GM23338 (cell line): ENCODE results near the gene RAD51B. TPM values are rescaled to one million over a fixed set of nuclear protein-coding genes. Genes with fewer than 3 reads are reported as not detected.

Experiments
- ATAC-seq: fragments of 200-7000 bp; cut with Tn5 transposase; 3 replicates; pipeline ENCODE4 v1.9.1; 2020
- DNase-seq: peaks from one replicate; pipeline ENCODE4 v3.0.0-alpha.2; 2015; ENCODE audit warnings: low spot score
- H2AFZ ChIP-seq: fragments of 200-600 bp; sonication (generic); 2 replicates; pipeline ENCODE4 v1.8.0; 2016; ENCODE audit warnings: antibody characterized with exemption, mild to moderate bottlenecking, moderate library complexity
- H3F3A ChIP-seq: fragments of 200-600 bp; sonication (generic); replicated peaks from 2 replicates; pipeline ENCODE4 v1.8.0; 2017; ENCODE audit warnings: antibody characterized with exemption, mixed run types, low read depth
- H3K27ac ChIP-seq: fragments of 200-600 bp; sonication (generic); 2 replicates; pipeline ENCODE4 v1.6.1; 2016; ENCODE audit warnings: low read depth
- H3K27me3 ChIP-seq: fragments of 200-600 bp; sonication (generic); 2 replicates; pipeline ENCODE4 v1.8.0; 2016; ENCODE audit warnings: mild to moderate bottlenecking, mixed run types, moderate library complexity; ENCODE audit not compliant: insufficient read depth
- H3K36me3 ChIP-seq: fragments of 200-600 bp; sonication (generic); 2 replicates; pipeline ENCODE4 v1.8.0; 2016; ENCODE audit warnings: mild to moderate bottlenecking; ENCODE audit not compliant: insufficient read depth
- H3K4me1 ChIP-seq: fragments of 200-600 bp; sonication (generic); 2 replicates; pipeline ENCODE4 v1.8.0; 2016; ENCODE audit warnings: mild to moderate bottlenecking, moderate library complexity; ENCODE audit not compliant: insufficient read depth
- H3K4me2 ChIP-seq: fragments of 200-600 bp; sonication (generic); 2 replicates; pipeline ENCODE4 v1.7.1; 2017; ENCODE audit warnings: mixed run types
- H3K4me3 ChIP-seq: fragments of 200-600 bp; sonication (generic); 2 replicates; pipeline ENCODE4 v1.6.1; 2016; ENCODE audit warnings: mixed run types
- H3K79me2 ChIP-seq: fragments of 200-600 bp; sonication (generic); replicated peaks from 2 replicates; pipeline ENCODE4 v1.8.0; 2017; ENCODE audit warnings: mild to moderate bottlenecking; ENCODE audit not compliant: insufficient read depth
- H3K9me2 ChIP-seq: fragments of 200-600 bp; sonication (generic); 2 replicates; pipeline ENCODE4 v1.8.0; 2017; ENCODE audit not compliant: insufficient read depth
- H4K20me1 ChIP-seq: fragments of 200-600 bp; sonication (generic); replicated peaks from 2 replicates; pipeline ENCODE4 v1.8.0; 2017; ENCODE audit warnings: mild to moderate bottlenecking; ENCODE audit not compliant: insufficient read depth
- H3K27ac Mint-ChIP-seq: 2 replicates; pipeline ENCODE4 v1.8.0; 2020; ENCODE audit warnings: inconsistent platforms, mild to moderate bottlenecking, moderate library complexity, mixed read lengths
- H3K27me3 Mint-ChIP-seq: 3 replicates; pipeline ENCODE4 v1.8.0; 2022; ENCODE audit warnings: low read depth, mild to moderate bottlenecking, moderate library complexity, mixed read lengths, inconsistent platforms; ENCODE audit not compliant: insufficient read depth, poor library complexity
- H3K36me3 Mint-ChIP-seq: 3 replicates; pipeline ENCODE4 v1.8.0; 2021; ENCODE audit warnings: low read depth, mild to moderate bottlenecking, inconsistent platforms, moderate library complexity, mixed read lengths
- H3K4me1 Mint-ChIP-seq: 3 replicates; pipeline ENCODE4 v1.8.0; 2020; ENCODE audit warnings: mild to moderate bottlenecking, inconsistent platforms, mixed read lengths
- H3K4me3 Mint-ChIP-seq: 3 replicates; pipeline ENCODE4 v1.8.0; 2021; ENCODE audit warnings: moderate library complexity, mild to moderate bottlenecking, inconsistent platforms, mixed read lengths
- H3K9me3 Mint-ChIP-seq: 3 replicates; pipeline ENCODE4 v1.8.0; 2020; ENCODE audit warnings: moderate library complexity, mild to moderate bottlenecking, inconsistent platforms, mixed read lengths
- CREB1 ChIP-seq: fragments of 250-450 bp; sonication (Bioruptor Pico); IDR thresholded peaks from 2 replicates; pipeline ENCODE4 v1.5.0; 2020; ENCODE audit warnings: low read depth, mild to moderate bottlenecking, moderate library complexity
- CTCF ChIP-seq, 2 experiments: fragments of 200-600 bp in 1 of 2; sonication (generic) in 1 of 2; conservative IDR thresholded peaks; 2 replicates each; pipeline versions ENCODE4 v1.5.1 to v1.6.1; 2016 to 2017; ENCODE audit warnings: antibody characterized with exemption in 2 of 2, low read depth in 2 of 2, mild to moderate bottlenecking in 2 of 2, moderate library complexity in 1 of 2
- EZH2 ChIP-seq: fragments of 200-600 bp; sonication (generic); IDR thresholded peaks from one replicate; pipeline ENCODE4 v1.8.0; 2017; ENCODE audit warnings: antibody characterized with exemption, mild to moderate bottlenecking, low read depth; ENCODE audit not compliant: unreplicated experiment
- EZH2phosphoT487 ChIP-seq: fragments of 200-600 bp; sonication (generic); IDR thresholded peaks from one replicate; pipeline ENCODE4 v1.8.1; 2018; ENCODE audit warnings: antibody characterized with exemption; ENCODE audit not compliant: unreplicated experiment
- JUNB ChIP-seq: IDR thresholded peaks from one replicate; pipeline ENCODE4 v1.6.1; 2016; ENCODE audit warnings: antibody characterized with exemption; ENCODE audit not compliant: unreplicated experiment
- NANOG ChIP-seq: IDR thresholded peaks from 2 replicates; pipeline ENCODE4 v1.6.1; 2016; ENCODE audit warnings: antibody characterized with exemption, borderline replicate concordance
- POLR2AphosphoS5 ChIP-seq: IDR thresholded peaks from 2 replicates; pipeline ENCODE4 v1.6.1; 2016; ENCODE audit warnings: antibody characterized with exemption, low read depth
- REST ChIP-seq: IDR thresholded peaks from one replicate; pipeline ENCODE4 v1.6.1; 2018; ENCODE audit warnings: antibody characterized with exemption; ENCODE audit not compliant: unreplicated experiment
- STAT1 ChIP-seq: IDR thresholded peaks from one replicate; pipeline ENCODE4 v1.6.1; 2016; ENCODE audit warnings: antibody characterized with exemption; ENCODE audit not compliant: unreplicated experiment
- ZNF114 ChIP-seq: fragments of 250-450 bp; sonication (Bioruptor Pico); IDR thresholded peaks from 2 replicates; pipeline ENCODE4 v1.5.0; 2020; ENCODE audit warnings: mild to moderate bottlenecking, moderate library complexity
- ZNF331 ChIP-seq: fragments of 250-450 bp; sonication (Bioruptor Pico); IDR thresholded peaks from 2 replicates; pipeline ENCODE4 v1.5.0; 2020; ENCODE audit warnings: low read depth, mild to moderate bottlenecking, moderate library complexity
- polyA plus RNA-seq: library from polyadenylated mRNA; unstranded; fragments of >200 nt; fragmentation: Nextera tagmentation; extraction: Ambion mirVana; gene quantifications from 2 replicates; pipeline ENCODE4 v1.2.1, GENCODE V29; 2016
- total RNA-seq: library from RNA; depleted of rRNA; stranded (reverse); fragments of >200 nt; shearing (Covaris generic); gene quantifications from 2 replicates; pipeline ENCODE4 v1.2.3, GENCODE V29; 2014
- TF ChIP-seq, protein P1 (sequence below): fragments of 250-450 bp; sonication (Bioruptor Pico); IDR thresholded peaks from 2 replicates; pipeline ENCODE4 v1.5.0; 2020; ENCODE audit warnings: mild to moderate bottlenecking, moderate library complexity
- TF ChIP-seq, protein P2 (sequence below): IDR thresholded peaks from 2 replicates; pipeline ENCODE4 v1.6.1; 2016; ENCODE audit warnings: antibody characterized with exemption

RAD51B gene
- total and polyA plus RNA-seq, 2 experiments from 2014 or later, result 15.7 to 29.1 TPM

- no peaks in the 10 kb centered on the region for H3K79me2 ChIP-seq
- H3K27me3 ChIP-seq, result no peaks in the 10 kb centered on the region
- no peaks in the 10 kb centered on the region for H3K36me3 ChIP-seq
- ATAC-seq (no peak), DNase-seq (no peak)
- no peaks in the 10 kb centered on the region for H4K20me1 ChIP-seq
- peaks cover 13% of the 10 kb centered on the region for H3F3A ChIP-seq
- H3K4me1 ChIP-seq, result no peaks in the 10 kb centered on the region
- no peak overlapping the region for H3K27ac ChIP-seq
- Mint-ChIP-seq H3K27me3 (peaks cover 3% of the 10 kb centered on the region), H3K4me3 (no peak overlapping the region), H3K4me1 (0 out of 3 replicates have a peak, but pooled peaks cover 5% of the 10 kb centered on the region), H3K36me3 (no peaks in the 10 kb centered on the region), H3K9me3 (no peaks in the 10 kb centered on the region), H3K27ac (no peak overlapping the region)
- no peak overlapping the region for H3K4me2 ChIP-seq
- no peak for TF ChIP-seq STAT1
- no peak for TF ChIP-seq NANOG
- TF ChIP-seq CREB1 (CRISPR knock-in tag), result no peak
- TF ChIP-seq ZNF331, result no peak
- no peak for TF ChIP-seq EZH2
- no peak for TF ChIP-seq REST
- no peak for TF ChIP-seq ZNF114
- no peak for TF ChIP-seq EZH2phosphoT487
- no peak for TF ChIP-seq POLR2AphosphoS5
- TF ChIP-seq JUNB, result no peak
- TF ChIP-seq, protein P1, sequence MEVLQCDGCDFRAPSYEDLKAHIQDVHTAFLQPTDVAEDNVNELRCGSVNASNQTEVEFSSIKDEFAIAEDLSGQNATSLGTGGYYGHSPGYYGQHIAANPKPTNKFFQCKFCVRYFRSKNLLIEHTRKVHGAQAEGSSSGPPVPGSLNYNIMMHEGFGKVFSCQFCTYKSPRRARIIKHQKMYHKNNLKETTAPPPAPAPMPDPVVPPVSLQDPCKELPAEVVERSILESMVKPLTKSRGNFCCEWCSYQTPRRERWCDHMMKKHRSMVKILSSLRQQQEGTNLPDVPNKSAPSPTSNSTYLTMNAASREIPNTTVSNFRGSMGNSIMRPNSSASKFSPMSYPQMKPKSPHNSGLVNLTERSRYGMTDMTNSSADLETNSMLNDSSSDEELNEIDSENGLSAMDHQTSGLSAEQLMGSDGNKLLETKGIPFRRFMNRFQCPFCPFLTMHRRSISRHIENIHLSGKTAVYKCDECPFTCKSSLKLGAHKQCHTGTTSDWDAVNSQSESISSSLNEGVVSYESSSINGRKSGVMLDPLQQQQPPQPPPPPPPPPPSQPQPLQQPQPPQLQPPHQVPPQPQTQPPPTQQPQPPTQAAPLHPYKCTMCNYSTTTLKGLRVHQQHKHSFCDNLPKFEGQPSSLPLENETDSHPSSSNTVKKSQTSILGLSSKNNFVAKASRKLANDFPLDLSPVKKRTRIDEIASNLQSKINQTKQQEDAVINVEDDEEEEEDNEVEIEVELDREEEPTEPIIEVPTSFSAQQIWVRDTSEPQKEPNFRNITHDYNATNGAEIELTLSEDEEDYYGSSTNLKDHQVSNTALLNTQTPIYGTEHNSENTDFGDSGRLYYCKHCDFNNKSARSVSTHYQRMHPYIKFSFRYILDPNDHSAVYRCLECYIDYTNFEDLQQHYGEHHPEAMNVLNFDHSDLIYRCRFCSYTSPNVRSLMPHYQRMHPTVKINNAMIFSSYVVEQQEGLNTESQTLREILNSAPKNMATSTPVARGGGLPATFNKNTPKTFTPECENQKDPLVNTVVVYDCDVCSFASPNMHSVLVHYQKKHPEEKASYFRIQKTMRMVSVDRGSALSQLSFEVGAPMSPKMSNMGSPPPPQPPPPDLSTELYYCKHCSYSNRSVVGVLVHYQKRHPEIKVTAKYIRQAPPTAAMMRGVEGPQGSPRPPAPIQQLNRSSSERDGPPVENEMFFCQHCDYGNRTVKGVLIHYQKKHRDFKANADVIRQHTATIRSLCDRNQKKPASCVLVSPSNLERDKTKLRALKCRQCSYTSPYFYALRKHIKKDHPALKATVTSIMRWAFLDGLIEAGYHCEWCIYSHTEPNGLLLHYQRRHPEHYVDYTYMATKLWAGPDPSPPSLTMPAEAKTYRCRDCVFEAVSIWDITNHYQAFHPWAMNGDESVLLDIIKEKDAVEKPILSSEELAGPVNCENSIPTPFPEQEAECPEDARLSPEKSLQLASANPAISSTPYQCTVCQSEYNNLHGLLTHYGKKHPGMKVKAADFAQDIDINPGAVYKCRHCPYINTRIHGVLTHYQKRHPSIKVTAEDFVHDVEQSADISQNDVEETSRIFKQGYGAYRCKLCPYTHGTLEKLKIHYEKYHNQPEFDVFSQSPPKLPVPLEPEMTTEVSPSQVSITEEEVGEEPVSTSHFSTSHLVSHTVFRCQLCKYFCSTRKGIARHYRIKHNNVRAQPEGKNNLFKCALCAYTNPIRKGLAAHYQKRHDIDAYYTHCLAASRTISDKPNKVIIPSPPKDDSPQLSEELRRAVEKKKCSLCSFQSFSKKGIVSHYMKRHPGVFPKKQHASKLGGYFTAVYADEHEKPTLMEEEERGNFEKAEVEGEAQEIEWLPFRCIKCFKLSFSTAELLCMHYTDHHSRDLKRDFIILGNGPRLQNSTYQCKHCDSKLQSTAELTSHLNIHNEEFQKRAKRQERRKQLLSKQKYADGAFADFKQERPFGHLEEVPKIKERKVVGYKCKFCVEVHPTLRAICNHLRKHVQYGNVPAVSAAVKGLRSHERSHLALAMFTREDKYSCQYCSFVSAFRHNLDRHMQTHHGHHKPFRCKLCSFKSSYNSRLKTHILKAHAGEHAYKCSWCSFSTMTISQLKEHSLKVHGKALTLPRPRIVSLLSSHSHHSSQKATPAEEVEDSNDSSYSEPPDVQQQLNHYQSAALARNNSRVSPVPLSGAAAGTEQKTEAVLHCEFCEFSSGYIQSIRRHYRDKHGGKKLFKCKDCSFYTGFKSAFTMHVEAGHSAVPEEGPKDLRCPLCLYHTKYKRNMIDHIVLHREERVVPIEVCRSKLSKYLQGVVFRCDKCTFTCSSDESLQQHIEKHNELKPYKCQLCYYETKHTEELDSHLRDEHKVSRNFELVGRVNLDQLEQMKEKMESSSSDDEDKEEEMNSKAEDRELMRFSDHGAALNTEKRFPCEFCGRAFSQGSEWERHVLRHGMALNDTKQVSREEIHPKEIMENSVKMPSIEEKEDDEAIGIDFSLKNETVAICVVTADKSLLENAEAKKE (CRISPR knock-in tag), result no peak
- TF ChIP-seq, protein P2, sequence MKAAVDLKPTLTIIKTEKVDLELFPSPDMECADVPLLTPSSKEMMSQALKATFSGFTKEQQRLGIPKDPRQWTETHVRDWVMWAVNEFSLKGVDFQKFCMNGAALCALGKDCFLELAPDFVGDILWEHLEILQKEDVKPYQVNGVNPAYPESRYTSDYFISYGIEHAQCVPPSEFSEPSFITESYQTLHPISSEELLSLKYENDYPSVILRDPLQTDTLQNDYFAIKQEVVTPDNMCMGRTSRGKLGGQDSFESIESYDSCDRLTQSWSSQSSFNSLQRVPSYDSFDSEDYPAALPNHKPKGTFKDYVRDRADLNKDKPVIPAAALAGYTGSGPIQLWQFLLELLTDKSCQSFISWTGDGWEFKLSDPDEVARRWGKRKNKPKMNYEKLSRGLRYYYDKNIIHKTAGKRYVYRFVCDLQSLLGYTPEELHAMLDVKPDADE, result no peak
- no peak for TF ChIP-seq CTCF (conservative IDR thresholded peaks at IDR 0.05; ENCODE audit: low read depth in 2 of 2)
- no peak overlapping the region for H2AFZ ChIP-seq
- peaks cover 23% of the 10 kb centered on the region for H3K9me2 ChIP-seq
- H3K4me3 ChIP-seq, result no peak overlapping the region
These were observed 852.3 kb downstream of the RAD51B start for GRCh38 chr14:68671909-68672308.
